HG02938 (cell line): ENCODE results near the gene ZNF385C.
"Not testable (repeated sequence)": the region's sequence is repeated elsewhere in the genome, so short reads cannot be mapped to it uniquely, and the experiment has no call there.

Experiments
- ATAC-seq: cut with Tn5 transposase; IDR thresholded peaks from one replicate; pipeline ENCODE4 v1.9.1; 2021; ENCODE audit warnings: mild to moderate bottlenecking, moderate library complexity; ENCODE audit not compliant: unreplicated experiment

The ZNF385C gene

DNA sequence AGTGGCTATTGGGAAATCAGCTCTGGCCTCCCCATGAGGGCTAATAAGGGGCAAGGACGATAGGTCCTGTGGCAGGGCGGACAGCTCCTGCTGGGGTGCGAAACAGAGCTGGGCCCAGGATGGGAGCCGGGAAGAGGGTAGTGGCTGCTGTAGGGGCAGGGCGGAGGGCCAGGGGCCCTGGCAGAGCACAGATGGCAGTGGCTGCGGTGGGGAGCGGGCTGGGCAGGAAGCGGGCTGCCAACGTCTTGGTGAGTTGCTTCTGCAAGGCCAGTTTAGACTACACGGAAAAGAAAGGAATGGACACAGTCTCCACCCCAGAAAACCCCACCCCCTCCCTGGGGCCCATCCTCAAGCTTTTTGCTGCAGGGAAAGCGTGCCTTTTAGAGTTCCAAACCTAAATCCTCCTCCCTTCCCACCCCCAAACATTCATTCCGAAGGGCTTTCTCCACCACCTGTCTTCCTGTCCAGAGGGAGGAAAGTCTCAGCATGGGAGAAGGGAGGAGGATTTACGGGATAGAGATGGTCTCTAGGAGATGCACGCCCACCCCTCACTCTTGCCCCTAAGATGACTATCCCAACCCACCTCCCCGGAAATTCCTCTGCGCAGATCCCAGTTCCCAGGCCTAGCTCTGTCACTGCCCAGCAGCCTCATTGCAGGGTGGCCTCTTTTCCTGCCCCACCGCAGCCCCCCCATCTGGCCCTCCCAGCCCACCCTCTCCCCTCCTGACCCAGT is 71.2 kb downstream of the ZNF385C start:
- ATAC-seq = no peak

DNA sequence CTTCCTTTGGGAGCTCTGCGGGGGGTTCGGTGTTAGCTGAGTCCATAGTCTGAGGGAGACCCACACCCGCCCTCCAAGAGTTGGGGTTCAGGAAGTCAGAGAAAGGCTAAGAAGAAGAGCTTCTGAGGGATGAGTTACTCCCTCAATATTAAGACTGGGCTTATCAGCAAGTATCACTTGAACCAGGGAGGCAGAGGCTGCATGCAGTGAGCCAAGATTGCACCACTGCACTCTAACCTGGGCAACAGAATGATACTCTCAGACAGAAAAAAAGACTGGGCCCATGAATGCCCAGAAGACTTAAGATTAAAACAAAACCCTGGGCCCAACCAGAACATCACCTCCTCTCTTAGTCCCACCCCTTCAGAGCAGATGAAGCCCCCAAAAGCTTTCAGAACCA is 72.3 kb downstream of the ZNF385C start:
- no peak for ATAC-seq

DNA sequence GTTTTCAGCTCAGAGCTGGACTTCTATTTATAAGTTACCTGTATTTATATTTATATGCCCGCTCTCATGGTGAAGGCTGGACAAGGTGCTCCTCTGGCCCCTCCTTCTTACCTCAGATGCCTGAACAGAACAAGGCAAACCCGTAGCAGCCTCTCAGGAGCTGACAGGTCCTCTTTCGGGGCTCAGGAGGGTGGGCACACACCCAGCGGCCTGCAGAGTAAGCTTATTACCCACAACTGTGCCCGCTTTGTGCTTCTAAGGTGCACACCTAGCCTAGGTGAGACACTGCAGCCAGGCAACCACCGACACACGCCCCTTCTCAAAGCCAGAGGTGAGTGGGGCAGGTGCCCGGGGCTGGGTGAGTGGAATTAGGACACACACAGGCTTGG is 73.1 kb downstream of the ZNF385C start:
- no peak for ATAC-seq

DNA sequence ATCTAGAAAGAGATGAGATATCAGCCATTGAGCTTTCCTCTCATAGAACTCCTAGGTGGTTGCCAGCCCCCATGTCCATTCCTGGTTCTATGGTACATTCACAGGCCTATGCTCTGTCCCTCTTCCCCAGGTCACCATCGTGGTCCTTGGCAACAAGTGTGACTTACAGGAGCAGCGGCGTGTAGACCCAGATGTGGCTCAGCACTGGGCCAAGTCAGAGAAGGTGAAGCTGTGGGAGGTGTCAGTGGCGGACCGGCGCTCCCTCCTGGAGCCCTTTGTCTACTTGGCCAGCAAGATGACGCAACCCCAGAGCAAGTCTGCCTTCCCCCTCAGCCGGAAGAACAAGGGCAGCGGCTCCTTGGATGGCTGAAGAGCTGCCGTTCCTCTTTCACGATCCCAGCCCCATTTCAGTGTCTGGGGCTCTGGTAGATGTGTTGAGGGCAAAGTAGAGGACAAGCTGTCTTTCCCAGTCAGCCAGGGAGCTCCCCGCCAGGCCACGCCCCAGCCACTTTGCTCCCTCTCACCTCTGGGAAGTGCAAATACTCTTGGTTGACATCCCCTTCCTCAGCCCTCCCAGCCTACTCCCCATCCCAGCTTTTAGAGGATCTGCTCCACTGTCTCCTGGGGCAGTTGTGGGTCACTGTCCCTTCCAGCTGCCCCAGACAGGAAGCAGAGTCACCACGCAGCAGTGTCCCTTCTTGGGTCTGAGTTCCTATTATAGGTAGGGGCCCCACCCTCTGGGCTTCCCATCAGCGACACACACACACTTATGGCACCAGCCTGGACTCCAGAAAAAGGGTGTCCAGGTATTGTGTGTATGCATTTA is 74.5 kb downstream of the ZNF385C start:
- ATAC-seq = no peak

DNA sequence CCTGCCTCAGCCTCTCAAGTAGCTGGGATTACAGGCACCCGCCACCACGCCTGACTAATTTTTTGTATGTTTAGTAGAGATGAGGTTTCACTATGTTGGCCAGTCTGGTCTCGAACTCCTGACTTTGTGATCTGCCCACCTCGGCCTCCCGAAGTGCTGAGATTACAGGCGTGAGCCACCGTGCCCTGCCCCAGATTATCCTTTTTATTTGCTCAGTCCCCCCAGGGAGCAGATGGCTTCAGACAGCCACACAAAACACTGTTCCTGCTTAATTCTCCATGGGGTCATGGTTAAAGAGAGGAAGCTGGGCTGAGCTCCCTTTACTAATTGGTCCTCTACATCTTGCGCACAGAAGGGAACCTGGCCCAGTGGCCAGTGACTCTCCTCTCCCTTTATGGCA is 77.4 kb downstream of the ZNF385C start:
- not testable (repeated sequence) for ATAC-seq

DNA sequence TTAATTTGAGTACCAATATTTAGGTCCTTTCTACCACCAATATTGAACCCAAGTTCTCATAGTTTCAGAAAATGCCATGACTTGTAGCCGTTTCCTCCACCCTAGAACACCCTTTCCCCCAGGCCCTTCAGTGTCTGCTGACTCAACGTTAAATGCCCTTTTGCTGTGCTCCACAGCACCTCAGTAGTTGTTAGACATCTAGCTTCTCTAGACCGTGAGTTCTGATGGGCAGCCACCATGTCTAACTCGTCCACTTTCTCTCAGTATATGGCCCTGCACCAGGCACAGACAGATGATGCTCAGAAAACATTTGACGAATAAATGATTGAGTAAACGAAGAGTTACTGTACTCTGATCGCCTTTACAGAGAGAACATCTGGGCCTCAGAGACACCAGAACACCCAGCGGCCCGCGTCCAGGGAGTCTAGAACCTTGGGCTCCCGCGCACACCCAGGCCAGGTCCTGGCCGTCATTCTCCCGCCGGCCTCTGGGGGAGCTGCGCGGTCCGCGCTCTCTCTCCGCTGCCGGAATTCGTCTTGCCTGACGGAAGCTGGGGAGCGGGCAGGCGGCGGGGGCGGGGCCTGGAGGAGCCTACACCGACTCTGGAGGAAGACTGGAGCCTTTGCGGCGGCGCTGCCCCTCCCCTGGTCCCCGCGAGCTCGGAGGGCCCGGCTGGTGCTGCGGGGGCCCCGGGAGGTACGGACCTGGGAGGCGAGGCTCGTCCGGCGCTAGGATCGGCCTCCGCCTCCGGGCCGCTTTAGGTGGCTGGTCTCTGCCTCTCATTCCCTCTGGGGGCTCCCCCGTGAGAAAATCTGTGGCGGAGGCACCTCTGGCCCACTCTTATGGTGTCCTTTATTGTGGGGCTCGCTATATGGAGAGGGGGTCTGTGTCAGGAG is 78.5 kb downstream of the ZNF385C start, which contains the start of gene NKIRAS2:
Gene NKIRAS2 (plus strand): TSS at position 582 of the 896 bp plus-strand sequence. CDS start 1,488 bp downstream, outside the sequence.
- ATAC-seq = peak; percentile 51

- ATAC-seq = no peak
Observed at GRCh38 chr17:42018988-42019387, 79.3 kb downstream of the ZNF385C start.

DNA sequence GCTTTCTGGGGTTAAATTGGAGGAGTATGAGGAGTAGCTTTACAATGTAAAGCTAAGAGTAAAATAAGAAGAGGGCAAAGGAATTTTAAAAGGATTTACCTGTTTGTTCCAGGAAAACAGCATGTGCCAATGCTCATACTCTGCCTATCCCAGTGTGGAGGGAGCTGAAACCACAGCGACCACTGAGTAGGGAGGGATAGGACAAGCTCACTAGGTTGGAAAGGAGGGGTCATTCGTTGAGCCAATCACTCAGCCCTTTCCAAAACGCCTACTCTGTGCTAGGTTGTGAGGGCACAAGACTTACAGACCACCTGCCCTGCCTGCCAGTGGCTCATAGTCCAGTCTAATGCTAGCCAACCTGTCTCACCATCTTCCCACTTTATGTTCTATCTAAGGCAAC is 79.9 kb downstream of the ZNF385C start:
- no peak for ATAC-seq

DNA sequence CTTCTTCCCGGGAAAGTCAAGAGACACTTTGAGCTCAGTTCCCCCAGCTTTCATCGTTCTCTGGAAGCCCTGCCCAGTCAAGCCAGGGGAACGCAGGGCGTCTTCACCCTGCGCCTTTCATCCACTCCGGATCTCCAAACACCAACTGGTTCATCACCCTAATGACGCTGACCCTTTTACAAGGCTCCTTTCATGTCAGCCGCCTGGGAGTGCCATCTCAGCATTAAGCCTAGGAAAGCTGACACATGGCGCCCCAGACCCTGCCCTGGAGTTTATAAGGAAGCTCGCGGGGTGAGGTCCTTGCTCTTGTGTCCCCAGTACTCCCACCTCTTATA is 80.4 kb downstream of the ZNF385C start:
- ATAC-seq = no peak

DNA sequence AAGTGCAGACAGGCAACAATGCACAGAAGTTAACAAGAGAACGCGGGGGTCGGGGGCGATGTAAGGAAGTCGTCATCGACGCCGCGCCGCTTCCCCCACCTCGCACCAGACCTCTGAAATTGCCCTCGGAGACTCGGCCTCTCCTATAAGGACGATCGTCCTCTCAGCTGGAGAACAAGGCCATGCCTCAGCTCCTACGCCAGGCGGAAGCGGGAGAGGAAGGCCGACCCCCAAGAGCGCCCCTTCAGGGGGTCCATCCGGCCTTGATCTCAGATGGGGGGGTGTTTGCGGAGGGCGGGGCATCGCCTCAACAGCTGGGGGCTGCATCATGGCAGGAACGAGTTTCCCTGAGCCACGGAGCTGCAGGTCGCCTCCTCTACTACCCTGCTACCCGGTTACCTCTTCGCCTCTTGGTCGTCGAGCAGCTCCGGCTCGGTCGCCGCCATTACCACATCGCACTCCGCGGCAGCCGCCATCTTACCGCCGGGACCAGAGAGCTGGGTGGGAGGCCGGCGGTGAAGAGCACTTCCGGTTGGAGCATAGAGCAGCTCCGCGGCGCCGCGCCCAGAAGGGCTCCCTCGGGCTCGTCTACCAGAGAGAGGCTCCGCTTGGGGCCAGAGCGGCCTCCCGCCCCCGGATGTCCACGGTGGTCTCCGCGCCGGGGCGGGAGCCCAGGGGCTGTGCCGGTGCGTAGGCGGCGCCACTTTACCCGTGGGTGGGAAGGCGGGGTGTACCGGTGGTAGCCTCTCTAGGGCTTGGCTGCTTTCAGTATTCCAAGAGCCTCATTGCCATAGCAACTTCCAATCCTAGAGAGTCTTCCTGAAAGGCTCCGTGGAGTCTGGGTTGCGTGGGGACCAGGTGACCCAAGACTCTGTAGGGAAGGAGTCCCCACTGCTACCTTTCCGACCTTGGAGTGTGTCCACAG is 81.1 kb downstream of the ZNF385C start, which contains the start of gene DNAJC7:
Gene DNAJC7 (minus strand): TSS at position 499 of the 925 bp plus-strand sequence. CDS start 23 bp downstream, at position 476.
- peak; percentile 67 for ATAC-seq

- ATAC-seq = no peak
Observed at GRCh38 chr17:42016411-42016831, 81.9 kb downstream of the ZNF385C start.

DNA sequence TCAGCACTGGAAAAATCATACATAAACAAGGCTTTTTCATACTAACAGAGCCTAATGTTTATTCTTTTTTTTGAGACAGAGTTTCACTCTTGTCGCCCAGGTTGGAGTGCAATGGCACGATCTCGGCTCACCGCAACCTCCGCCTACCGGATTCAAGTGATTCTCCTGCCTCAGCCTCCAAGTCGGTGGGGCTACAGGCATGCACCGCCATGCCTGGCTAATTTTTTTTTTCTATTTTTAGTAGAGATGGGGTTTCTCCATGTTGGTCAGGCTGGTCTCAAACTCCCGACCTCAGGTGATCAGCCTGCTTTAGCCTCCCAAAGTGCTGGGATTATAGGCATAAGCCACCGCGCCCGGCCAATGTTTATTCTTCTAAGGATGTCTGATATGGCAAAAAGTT is 84.5 kb downstream of the ZNF385C start:
- ATAC-seq = not testable (repeated sequence)

GRCh38 chr17:42012363-42012762 is 85.9 kb downstream of the ZNF385C start:
- not testable (repeated sequence) for ATAC-seq

DNA sequence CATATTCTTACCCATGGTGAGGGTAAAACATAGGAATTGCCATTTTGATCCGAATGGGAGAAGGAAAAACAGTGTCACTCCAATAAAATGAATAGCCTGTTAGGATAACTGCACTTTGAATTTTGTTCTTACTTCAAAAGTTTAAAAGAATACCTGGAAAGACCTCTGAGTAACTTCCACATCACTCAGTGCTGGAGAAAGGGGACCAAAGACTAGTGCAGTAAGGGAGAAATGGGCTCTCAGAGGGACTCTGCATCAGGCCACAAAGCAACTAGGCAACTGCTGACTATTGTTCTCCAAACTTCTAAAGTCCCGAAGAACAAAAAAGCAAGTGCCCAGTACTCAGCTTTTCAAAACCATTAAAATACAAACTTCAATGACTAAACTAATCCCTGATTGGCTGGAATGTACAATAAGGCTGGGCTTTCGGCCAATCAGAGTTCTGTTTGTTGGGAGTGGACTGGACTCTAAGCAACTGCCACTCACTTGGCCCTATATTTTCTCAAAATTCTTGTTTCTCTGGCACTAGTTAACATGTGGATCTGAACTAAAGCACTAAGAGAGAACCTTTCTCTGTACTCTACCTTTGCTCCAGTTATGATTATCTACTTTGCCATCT is 87.3 kb downstream of the ZNF385C start:
- no peak for ATAC-seq

GRCh38 chr17:42010266-42010680 is 88.0 kb downstream of the ZNF385C start:
- ATAC-seq = not testable (repeated sequence)

DNA sequence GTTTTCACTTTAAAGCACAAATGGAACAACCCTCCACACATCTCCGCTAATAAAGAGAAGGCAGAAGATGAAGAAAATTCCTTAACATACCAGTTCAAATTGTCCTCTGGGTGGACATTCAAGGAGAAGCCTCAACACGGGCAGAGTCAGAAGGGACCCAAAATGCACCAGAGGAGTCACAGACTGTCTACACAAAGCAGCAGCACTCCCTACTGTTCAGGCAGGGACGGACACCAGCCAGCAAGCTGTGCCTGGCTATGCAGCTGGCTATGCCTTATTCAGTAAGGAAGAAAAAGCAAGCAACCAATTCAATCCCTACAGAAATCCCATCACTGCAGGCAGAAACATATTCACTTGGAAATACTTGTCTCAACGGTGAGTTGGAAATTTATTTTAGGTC is 89.1 kb downstream of the ZNF385C start:
- no peak for ATAC-seq

DNA sequence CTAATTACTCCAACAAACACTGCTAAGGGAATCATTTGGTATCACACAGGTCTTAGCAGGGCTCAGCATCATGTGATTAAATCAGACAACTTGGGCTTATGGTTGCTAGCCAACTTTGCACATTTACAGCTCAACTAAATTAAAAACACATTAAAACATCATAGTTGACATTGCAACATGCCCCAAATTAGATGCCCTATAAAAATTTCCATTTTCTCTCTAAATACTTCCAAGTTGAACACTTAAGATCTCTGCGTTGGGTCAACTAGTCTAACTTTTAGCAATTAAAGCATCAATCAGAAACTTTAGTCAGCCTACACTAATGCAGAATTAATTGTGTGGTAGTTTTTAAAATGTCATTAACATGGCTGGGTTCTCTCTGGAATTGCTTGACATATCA is 93.1 kb downstream of the ZNF385C start:
- ATAC-seq = no peak

GRCh38 chr17:42002792-42003301 is 95.4 kb downstream of the ZNF385C start:
- no peak for ATAC-seq

DNA sequence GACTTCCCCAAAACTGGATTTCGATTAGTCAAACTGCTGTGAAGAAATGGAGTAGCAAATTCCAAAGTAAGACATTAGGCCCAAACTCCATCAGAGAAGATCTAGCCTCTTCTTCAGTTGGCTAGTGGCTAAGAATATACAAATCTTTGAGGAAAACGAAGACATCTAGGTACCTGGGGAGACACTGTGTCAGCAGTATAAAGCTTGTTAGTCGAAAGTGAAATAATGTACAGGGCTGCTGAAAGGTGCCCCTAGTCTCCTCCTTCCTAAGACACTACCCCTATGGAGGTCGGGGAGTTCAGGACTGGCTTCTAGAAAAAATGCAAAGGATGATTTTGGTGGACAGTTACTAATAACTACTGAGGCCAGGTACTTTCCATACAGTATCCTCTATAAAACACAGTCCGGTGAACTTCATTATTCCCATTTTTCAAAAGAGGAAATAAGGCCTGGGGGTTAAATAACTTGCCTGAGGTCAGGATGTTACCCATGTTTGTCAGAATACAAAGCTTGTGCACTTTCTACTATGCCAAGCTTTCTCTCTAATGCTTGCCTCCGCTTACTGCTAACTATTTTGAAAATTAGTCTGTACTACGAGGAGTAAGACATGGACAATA is 96.0 kb downstream of the ZNF385C start:
- no peak for ATAC-seq
